HFFc6 (cell line): ENCODE results near the gene ADARB1. TPM values are rescaled to one million over a fixed set of nuclear protein-coding genes. Genes with fewer than 3 reads are reported as not detected.
A peak's percentile ranks its signal among the peaks of the same experiment; 100 is the strongest.
"Not testable (repeated sequence)": the region's sequence is repeated elsewhere in the genome, so short reads cannot be mapped to it uniquely, and the experiment has no call there.

ENCODE experiments used
- DNase-seq: peaks from one replicate; pipeline ENCODE4 v3.0.0-alpha.2; 2018
- H3K27ac Mint-ChIP-seq: 2 replicates; pipeline ENCODE4 v1.8.0; 2020; ENCODE audit warnings: mild to moderate bottlenecking, mixed read lengths
- H3K27me3 Mint-ChIP-seq: 2 replicates; pipeline ENCODE4 v1.8.0; 2021; ENCODE audit warnings: mild to moderate bottlenecking, moderate library complexity, mixed read lengths; ENCODE audit not compliant: insufficient read depth
- H3K36me3 Mint-ChIP-seq: 2 replicates; pipeline ENCODE4 v1.8.0; 2021; ENCODE audit warnings: low read depth, mixed read lengths
- H3K4me1 Mint-ChIP-seq: 2 replicates; pipeline ENCODE4 v1.8.0; 2020; ENCODE audit warnings: low read depth, mixed read lengths
- H3K4me3 Mint-ChIP-seq: 2 replicates; pipeline ENCODE4 v1.8.0; 2020; ENCODE audit warnings: mild to moderate bottlenecking, moderate library complexity, mixed read lengths
- H3K9me3 Mint-ChIP-seq: 2 replicates; pipeline ENCODE4 v1.8.0; 2020; ENCODE audit warnings: mild to moderate bottlenecking, mixed read lengths
- CTCF ChIP-seq: fragments of 200-600 bp; sonication (generic); IDR thresholded peaks from 2 replicates; pipeline ENCODE4 v1.5.0; 2021; ENCODE audit warnings: antibody characterized with exemption, mild to moderate bottlenecking
- total RNA-seq, 6 experiments: library from RNA; stranded (reverse); fragmentation: NEBNext Ultra II Directional; extraction: Animal tissue kit (Norgen Biotek cat#: 25700); gene quantifications; 2 replicates in 1 of 6; 3 replicates in 5 of 6; pipeline ENCODE4 v1.2.3, GENCODE V29; 2021

Gene ADARB1
- total RNA-seq, 6 experiments from 2014 or later, result 1.7 to 3.2 (median 2.2) TPM

- Mint-ChIP-seq H3K36me3 (no peaks in the 10 kb centered on the region), H3K9me3 (no peaks in the 10 kb centered on the region), H3K4me1 (peaks cover 39% of the 10 kb centered on the region), H3K27ac (peak overlapping the region; percentile 74; the same call in 1 of the 2 replicates), H3K27me3 (peaks cover 4% of the 10 kb centered on the region), H3K4me3 (peak overlapping the region; percentile 85; the same call in 1 of the 2 replicates)
- TF ChIP-seq CTCF, result peak; percentile 85
- peak; percentile 71 for DNase-seq
Measured at GRCh38 chr21:45128613-45129188, 54.3 kb downstream of the ADARB1 start.

- Mint-ChIP-seq H3K4me3 (peak overlapping the region; percentile 85), H3K9me3 (no peaks in the 10 kb centered on the region), H3K27ac (peak overlapping the region; percentile 74), H3K27me3 (peaks cover 4% of the 10 kb centered on the region), H3K36me3 (no peaks in the 10 kb centered on the region), H3K4me1 (peaks cover 39% of the 10 kb centered on the region)
- DNase-seq, result peak; percentile 39
- no peak for TF ChIP-seq CTCF
Measured at GRCh38 chr21:45129189-45129923, 55.0 kb downstream of the ADARB1 start.

GRCh38 chr21:45130324-45130774 is 56.0 kb downstream of the ADARB1 start:
- Mint-ChIP-seq H3K27ac (peak overlapping the region; percentile 76), H3K4me1 (peaks cover 42% of the 10 kb centered on the region), H3K4me3 (peak overlapping the region; percentile 85), H3K9me3 (no peaks in the 10 kb centered on the region), H3K36me3 (no peaks in the 10 kb centered on the region), H3K27me3 (no peaks in the 10 kb centered on the region; the same call in 1 of the 2 replicates)
- DNase-seq, result peak; percentile 71
- no peak for TF ChIP-seq CTCF

GRCh38 chr21:45131537-45131999 is 57.2 kb downstream of the ADARB1 start:
- no peak for DNase-seq
- no peak overlapping the region for H3K4me3 Mint-ChIP-seq
- no peaks in the 10 kb centered on the region for H3K9me3 Mint-ChIP-seq
- no peak for TF ChIP-seq CTCF
- H3K4me1 Mint-ChIP-seq, result peaks cover 51% of the 10 kb centered on the region
- H3K27me3 Mint-ChIP-seq, result no peaks in the 10 kb centered on the region; the same call in 1 of the 2 replicates
- H3K36me3 Mint-ChIP-seq, result no peaks in the 10 kb centered on the region
- H3K27ac Mint-ChIP-seq, result no peak overlapping the region

- H3K4me1 Mint-ChIP-seq, result peaks cover 60% of the 10 kb centered on the region
- DNase-seq, result no peak
- no peaks in the 10 kb centered on the region for H3K36me3 Mint-ChIP-seq
Measured at GRCh38 chr21:45132841-45133573, 58.6 kb downstream of the ADARB1 start.

GRCh38 chr21:45133574-45134278 is 59.3 kb downstream of the ADARB1 start:
- not testable (repeated sequence) for H3K4me3 Mint-ChIP-seq, H3K36me3 Mint-ChIP-seq, DNase-seq, H3K9me3 Mint-ChIP-seq, H3K27ac Mint-ChIP-seq, H3K27me3 Mint-ChIP-seq
- peaks cover 53% of the 10 kb centered on the region for H3K4me1 Mint-ChIP-seq

More at GRCh38 chr21:45132841-45133573, 58.6 kb downstream of the ADARB1 start:
- H3K27me3 Mint-ChIP-seq, result no peaks in the 10 kb centered on the region; the same call in 1 of the 2 replicates
- TF ChIP-seq CTCF, result no peak
- no peak overlapping the region for H3K4me3 Mint-ChIP-seq
- H3K27ac Mint-ChIP-seq, result no peak overlapping the region
- H3K9me3 Mint-ChIP-seq, result no peaks in the 10 kb centered on the region
